Stimulated activated CD4-positive, alpha-beta T cell treated with anti-CD3 and anti-CD28 coated beads, Interleukin-2, amount 100 ng/mL, for 24 hours (primary cell): ENCODE results near the gene TLR9.

Experiments
- DNase-seq, 2 donors: peaks; one replicate each; pipeline ENCODE4 v3.0.0-alpha.2; 2020

Gene TLR9

DNA sequence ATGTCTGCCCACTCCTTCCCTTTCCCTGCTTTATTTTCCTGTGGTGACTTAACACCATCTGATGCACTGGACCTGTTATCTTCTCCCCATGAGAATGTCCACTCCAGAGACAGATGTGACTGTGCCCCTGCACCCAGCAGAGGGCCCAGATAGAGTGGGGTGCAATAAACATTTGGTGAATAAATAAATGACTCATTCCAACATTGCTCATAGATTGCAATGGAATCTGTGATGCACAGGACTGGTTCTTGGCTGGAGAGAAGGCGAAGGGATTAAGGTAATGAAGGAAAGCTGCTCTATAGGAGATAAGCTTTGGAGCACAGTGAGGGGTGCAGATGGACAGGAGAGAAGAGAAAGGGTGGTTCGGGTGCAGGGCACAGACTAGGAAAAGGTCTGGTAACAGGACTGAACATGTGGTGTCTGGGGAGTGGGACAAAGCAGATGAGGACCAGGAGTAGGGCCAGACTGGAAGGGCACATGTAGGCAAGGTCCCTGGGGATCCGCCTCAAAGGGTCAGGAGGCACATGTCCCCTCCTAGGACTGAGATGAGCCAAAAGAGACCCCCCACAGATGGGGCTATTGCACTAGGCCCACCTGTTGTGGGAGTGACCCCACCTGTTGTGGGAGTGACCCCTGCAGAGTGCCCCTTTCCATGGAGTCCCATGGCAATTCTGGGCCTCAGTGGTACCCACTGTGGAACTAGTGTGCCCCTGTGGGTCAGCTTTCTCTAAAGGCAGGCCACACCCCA is 53.8 kb downstream of the TLR9 start:
- no peak for DNase-seq
